HCT116 (cell line): Measurements from ENCODE around the gene RNU1-1. TPM values are rescaled to one million over a fixed set of nuclear protein-coding genes. Genes with fewer than 3 reads are reported as not detected.
"Not testable (repeated sequence)": the region's sequence is repeated elsewhere in the genome, so short reads cannot be mapped to it uniquely, and the experiment has no call there.

Experiments used
- ATAC-seq: fragments of 200-7000 bp; cut with Tn5 transposase; 2 replicates; pipeline ENCODE4 v1.9.1; 2020; ENCODE audit warnings: mild to moderate bottlenecking, moderate library complexity
- BruUV-seq: library from RNA; stranded (reverse); fragments of 400-500 nt; replicated peaks from 2 replicates; lab custom pipeline; 2021; lab: Mats Ljungman, UMichigan
- CTCF ChIA-PET: fragments of 300-600 bp; sonication (Branson Sonifier 250); formaldehyde crosslinking; loops from one replicate; lab custom pipeline; 2021; ENCODE audit warnings: antibody characterized with exemption; lab: Charles Lee
- POLR2A ChIA-PET: fragments of 300-600, 350-600 bp; sonication (Branson Sonifier 250); formaldehyde crosslinking; loops from one replicate; lab custom pipeline; 2021; ENCODE audit warnings: antibody characterized with exemption; lab: Charles Lee
- RAD21 ChIA-PET, 2 experiments: fragments of 300-600 bp; sonication (Branson Sonifier 250); formaldehyde crosslinking; loops; one replicate each; lab custom pipeline; 2023; ENCODE audit warnings: low total read pairs in 2 of 2; ENCODE audit not compliant: uncharacterized antibody in 2 of 2, unreplicated experiment in 2 of 2, low non-redundant PET in 1 of 2; lab: Charles Lee
- DNase-seq: peaks from one replicate; pipeline ENCODE4 v3.0.0-alpha.2; 2010; ENCODE audit warnings: low read depth, low spot score
- H2AFZ ChIP-seq: fragments of 200-600 bp; shearing (Covaris generic), sonication (generic); 2 replicates; pipeline ENCODE4 v1.6.1; 2017; ENCODE audit warnings: low read depth, mixed run types, mixed read lengths, antibody characterized with exemption, low read length; ENCODE audit not compliant: poor library complexity, severe bottlenecking
- H3K27ac ChIP-seq: 2 replicates; pipeline ENCODE4 v1.5.1; 2012; ENCODE audit warnings: low read depth, low read length
- H3K27me3 ChIP-seq: fragments of 200-600 bp; sonication (generic); 2 replicates; pipeline ENCODE4 v1.6.1; 2016; ENCODE audit warnings: mixed run types, low read length, mixed read lengths; ENCODE audit not compliant: insufficient read depth
- H3K36me3 ChIP-seq, 2 experiments: fragments of 200-500 bp in 1 of 2; fragments of 200-600 bp in 1 of 2; sonication (Bioruptor generic) in 1 of 2; sonication (generic) in 1 of 2; 2 replicates each; pipeline versions ENCODE4 v1.5.1 to v1.6.1; 2014 to 2016; ENCODE audit warnings: low read length in 2 of 2, inconsistent platforms in 1 of 2, mixed read lengths in 1 of 2, mixed run types in 1 of 2; ENCODE audit not compliant: insufficient read depth in 2 of 2, control insufficient read depth in 1 of 2
- H3K4me1 ChIP-seq, 2 experiments: fragments of 200-600 bp in 1 of 2; sonication (generic) in 1 of 2; 2 replicates each; pipeline versions ENCODE4 v1.5.1 to v1.6.1; 2012 to 2017; ENCODE audit warnings: low read length in 2 of 2, inconsistent platforms in 1 of 2, mild to moderate bottlenecking in 1 of 2, mixed read lengths in 1 of 2, mixed run types in 1 of 2, moderate library complexity in 1 of 2; ENCODE audit not compliant: insufficient read depth in 2 of 2, control insufficient read depth in 1 of 2
- H3K4me2 ChIP-seq: fragments of 200-600 bp; sonication (generic); 2 replicates; pipeline ENCODE4 v1.6.1; 2017; ENCODE audit warnings: mixed run types, low read length, mixed read lengths
- H3K4me3 ChIP-seq, 2 experiments: fragments of 200-600 bp in 1 of 2; sonication (generic) in 1 of 2; replicated peaks in 1 of 2; 2 replicates each; pipeline ENCODE4 v1.5.1; 2011 to 2016; ENCODE audit warnings: low read length in 2 of 2, control low read depth in 1 of 2, low read depth in 1 of 2, mild to moderate bottlenecking in 1 of 2, mixed read lengths in 1 of 2, mixed run types in 1 of 2
- H3K79me2 ChIP-seq: fragments of 200-600 bp; sonication (generic); 2 replicates; pipeline ENCODE4 v1.6.1; 2017; ENCODE audit warnings: mild to moderate bottlenecking, mixed run types, low read length, moderate library complexity, mixed read lengths; ENCODE audit not compliant: insufficient read depth
- H3K9ac ChIP-seq: fragments of 200-600 bp; sonication (generic); 2 replicates; pipeline ENCODE4 v1.6.1; 2016; ENCODE audit warnings: low read length, mixed read lengths
- H3K9me2 ChIP-seq: fragments of 200-600 bp; sonication (generic), shearing (Covaris generic); 2 replicates; pipeline ENCODE4 v1.6.1; 2017; ENCODE audit warnings: mixed run types, mild to moderate bottlenecking, moderate library complexity; ENCODE audit not compliant: insufficient read depth
- H3K9me3 ChIP-seq, 2 experiments: fragments of 200-500 bp in 1 of 2; fragments of 200-600 bp in 1 of 2; sonication (Bioruptor generic) in 1 of 2; sonication (generic) in 1 of 2; 2 replicates each; pipeline ENCODE4 v1.6.1; 2014 to 2017; ENCODE audit warnings: low read length in 2 of 2, mixed read lengths in 2 of 2, inconsistent platforms in 1 of 2, low read depth in 1 of 2, mild to moderate bottlenecking in 1 of 2, mixed run types in 1 of 2, moderate library complexity in 1 of 2; ENCODE audit not compliant: control insufficient read depth in 1 of 2, insufficient read depth in 1 of 2
- H4K20me1 ChIP-seq: fragments of 200-600 bp; sonication (generic), shearing (Covaris generic); 2 replicates; pipeline ENCODE4 v1.6.1; 2017; ENCODE audit warnings: mixed run types, mild to moderate bottlenecking, moderate library complexity; ENCODE audit not compliant: insufficient read depth
- intact Hi-C: fragments of 100-400 bp; cut with micrococcal nuclease; formaldehyde crosslinking; loops from 2 replicates; pipeline ENCODE4 v1.10.0; 2022
- total RNA-seq: library from RNA; stranded (reverse); gene quantifications from one replicate; pipeline ENCODE4 v1.2.1, GENCODE V29; 2021; ENCODE audit not compliant: unreplicated experiment
- TF ChIP-seq, protein P1 (sequence below): IDR thresholded peaks from 2 replicates; pipeline ENCODE4 v1.6.1; 2012

The RNU1-1 gene
- total RNA-seq, 1 experiment from 2014 or later, result 1,685 TPM

DNA sequence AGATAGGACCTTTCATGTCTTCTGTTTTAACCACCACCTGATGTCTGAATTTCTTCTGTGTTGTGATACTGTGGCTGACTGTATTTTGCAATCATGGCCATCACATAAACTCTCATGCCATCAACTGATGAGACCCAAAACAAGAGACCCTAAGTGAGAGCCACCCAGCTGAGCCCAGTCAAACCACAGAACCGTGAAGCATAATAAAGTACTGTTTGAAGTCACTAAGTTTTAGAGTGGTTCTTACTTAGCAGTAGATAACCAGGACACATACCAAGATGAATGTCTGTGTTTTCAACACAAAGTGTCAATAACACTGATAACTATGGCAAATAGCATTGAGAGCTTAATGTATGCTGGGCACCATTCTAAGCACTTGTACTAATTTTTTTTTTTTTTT lies 35.5 kb upstream of the RNU1-1 start:
- DNase-seq, H3K4me1 ChIP-seq, H2AFZ ChIP-seq, RAD21 ChIA-PET, CTCF ChIA-PET, H3K4me2 ChIP-seq, BruUV-seq, H3K36me3 ChIP-seq, POLR2A ChIA-PET, H3K27ac ChIP-seq, H3K27me3 ChIP-seq, H4K20me1 ChIP-seq, H3K79me2 ChIP-seq, intact Hi-C loops, H3K9me2 ChIP-seq, ATAC-seq, H3K9ac ChIP-seq, H3K9me3 ChIP-seq, H3K4me3 ChIP-seq: not testable (repeated sequence)

- H3K9me2 ChIP-seq, H3K27ac ChIP-seq, H3K4me2 ChIP-seq, intact Hi-C loops, H3K36me3 ChIP-seq, CTCF ChIA-PET, H3K9me3 ChIP-seq, ATAC-seq, H2AFZ ChIP-seq, H3K4me3 ChIP-seq, POLR2A ChIA-PET, H3K27me3 ChIP-seq, DNase-seq, H3K9ac ChIP-seq, H3K79me2 ChIP-seq, H4K20me1 ChIP-seq, RAD21 ChIA-PET, BruUV-seq: not testable (repeated sequence)
- TF ChIP-seq, protein P1, sequence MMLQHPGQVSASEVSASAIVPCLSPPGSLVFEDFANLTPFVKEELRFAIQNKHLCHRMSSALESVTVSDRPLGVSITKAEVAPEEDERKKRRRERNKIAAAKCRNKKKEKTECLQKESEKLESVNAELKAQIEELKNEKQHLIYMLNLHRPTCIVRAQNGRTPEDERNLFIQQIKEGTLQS, result peak; percentile 62
- peaks cover 2 to 11% of the 10 kb centered on the region in 2 experiments; a peak in 3 of 4 replicates for H3K4me1 ChIP-seq
Measured at GRCh38 chr1:16547502-16548241, 33.6 kb upstream of the RNU1-1 start.
